ENCODE measurements around the gene GIGYF2.

GIGYF2 gene

DNA sequence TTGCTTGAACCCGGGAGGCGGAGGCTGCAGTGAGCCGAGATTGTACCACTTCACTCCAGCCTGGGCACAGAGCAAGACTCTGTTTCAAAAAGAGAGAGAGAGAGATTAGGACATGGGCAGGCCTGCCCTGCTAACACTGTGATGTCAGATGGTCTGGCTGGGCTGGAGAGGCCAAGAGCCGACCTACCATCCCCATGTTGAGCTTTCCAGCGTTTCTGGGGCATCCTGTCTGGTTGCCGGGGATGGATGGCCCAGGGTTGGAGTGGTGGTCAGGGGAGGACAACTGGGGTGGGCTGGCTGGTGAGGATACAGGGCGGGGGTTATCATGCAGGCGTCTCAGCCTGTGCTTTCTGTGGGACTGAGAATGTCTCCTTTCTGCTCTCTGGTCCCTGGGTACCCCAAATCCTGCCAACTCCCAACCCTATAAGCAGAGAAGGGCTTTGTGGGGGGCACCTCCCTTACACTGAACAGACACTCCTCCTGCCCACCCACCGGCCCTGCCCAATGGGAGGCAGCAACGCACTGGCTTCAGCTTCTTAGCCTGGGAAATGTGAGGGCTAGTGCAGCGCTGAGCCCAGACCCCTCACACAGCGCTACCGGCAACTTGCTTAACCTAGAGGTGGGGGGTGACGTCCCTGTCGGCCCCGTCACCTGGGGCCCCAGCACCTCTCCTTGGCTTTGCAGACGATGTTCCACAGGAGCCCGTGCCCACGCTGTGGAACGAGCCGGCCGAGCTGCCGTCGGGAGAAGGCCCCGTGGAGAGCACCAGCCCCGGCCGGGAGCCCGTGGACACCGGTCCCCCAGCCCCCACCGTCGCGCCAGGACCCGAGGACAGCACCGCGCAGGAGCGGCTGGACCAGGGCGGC, 178.4 kb downstream of the GIGYF2 start:
- Histone ChIP-seq H3K36me3 (ENCODE audit: control insufficient read depth in 1 of 2, insufficient read depth in 2 of 2, low read length in 2 of 2) (no peaks in the 10 kb centered on the region), H3K27me3 (ENCODE audit: low read depth, low read length) (peaks cover 5% of the 10 kb centered on the region), H3K9me3 (ENCODE audit: control insufficient read depth in 1 of 2, low read length in 2 of 2) (no peaks in the 10 kb centered on the region), H3K27ac (ENCODE audit: low read length) (no peak overlapping the region), H3K4me1 (ENCODE audit: control insufficient read depth in 1 of 2, insufficient read depth in 2 of 2, low read length in 2 of 2) (peaks cover 7 to 13% of the 10 kb centered on the region in 2 donors), H3K4me3 (ENCODE audit: low read depth in 1 of 2, low read length in 2 of 2) (peak overlapping the region; percentile 27 to 33)

DNA sequence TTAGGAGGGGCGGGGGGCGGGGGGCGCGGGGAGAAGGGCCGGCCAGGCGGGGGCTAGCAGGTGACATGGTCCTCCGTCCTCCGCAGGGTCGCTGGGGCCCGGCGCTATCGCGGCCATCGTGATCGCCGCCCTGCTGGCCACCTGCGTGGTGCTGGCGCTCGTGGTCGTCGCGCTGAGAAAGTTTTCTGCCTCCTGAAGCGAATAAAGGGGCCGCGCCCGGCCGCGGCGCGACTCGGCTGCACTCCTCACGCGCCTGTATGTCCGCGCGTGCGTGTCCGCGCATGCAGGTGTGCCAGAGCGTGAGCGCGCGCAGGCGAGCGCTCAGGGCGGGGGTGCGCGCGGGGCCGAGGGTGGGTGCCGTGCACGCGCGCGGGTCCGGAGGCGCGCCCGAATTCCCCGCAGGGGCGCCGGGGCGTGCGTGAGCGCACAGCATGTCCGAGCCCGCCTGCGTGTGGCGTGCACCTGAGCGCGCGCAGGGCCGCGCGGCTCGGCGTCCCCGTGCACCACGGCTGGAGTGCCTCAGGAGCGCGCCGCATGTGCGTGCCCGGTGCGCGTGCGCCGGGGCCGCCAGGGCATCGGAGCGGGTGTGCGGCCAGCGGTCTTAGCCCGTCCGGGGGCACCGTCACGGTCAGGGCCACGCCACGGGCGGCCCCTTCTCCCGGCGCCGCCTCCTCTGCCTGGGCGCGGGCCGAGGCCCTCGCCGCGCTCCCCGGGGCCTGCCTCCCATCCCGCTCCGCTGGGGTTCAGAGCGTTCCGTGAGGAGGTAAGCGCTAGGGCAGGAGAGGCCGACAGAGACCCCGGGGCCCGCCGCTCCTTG, 179.2 kb downstream of the GIGYF2 start:
- peaks cover 7 to 13% of the 10 kb centered on the region in 2 donors for H3K4me1 ChIP-seq (ENCODE audit: control insufficient read depth in 1 of 2, insufficient read depth in 2 of 2, low read length in 2 of 2)
- no peaks in the 10 kb centered on the region for H3K36me3 ChIP-seq (ENCODE audit: control insufficient read depth in 1 of 2, insufficient read depth in 2 of 2, low read length in 2 of 2)
- H3K27ac ChIP-seq (ENCODE audit: low read length): no peak overlapping the region
- H3K9me3 ChIP-seq (ENCODE audit: control insufficient read depth in 1 of 2, low read length in 2 of 2): no peaks in the 10 kb centered on the region
- peaks cover 5% of the 10 kb centered on the region for H3K27me3 ChIP-seq (ENCODE audit: low read depth, low read length)
- peak overlapping the region in 1 of 2 donors; percentile 62 for H3K4me3 ChIP-seq (ENCODE audit: low read depth in 1 of 2, low read length in 2 of 2)

DNA sequence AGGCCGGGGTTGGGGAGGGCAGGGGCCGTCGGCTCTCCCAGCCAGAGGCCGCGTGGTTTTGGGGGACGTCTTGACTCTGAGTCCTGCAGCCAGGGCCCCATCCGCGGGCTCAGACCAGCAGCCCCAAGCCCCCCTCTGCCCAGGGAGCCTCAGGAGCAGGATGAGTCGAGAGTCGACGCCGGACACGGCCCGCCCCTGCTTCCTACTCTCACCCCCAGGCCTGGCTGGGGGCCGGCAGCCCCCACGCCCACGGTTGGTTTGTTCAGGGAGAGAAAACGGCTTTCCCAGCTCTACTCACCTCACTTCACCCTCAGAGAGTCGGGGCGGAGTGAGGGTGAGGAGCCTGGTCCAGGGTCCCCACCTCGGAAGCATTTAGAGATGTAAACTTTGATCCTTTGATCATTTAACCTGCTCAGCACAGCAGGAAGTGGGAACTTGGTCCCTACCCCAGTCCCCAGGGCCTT, 179.9 kb downstream of the GIGYF2 start:
- H3K9me3 ChIP-seq (ENCODE audit: control insufficient read depth in 1 of 2, low read length in 2 of 2): no peaks in the 10 kb centered on the region
- no peak overlapping the region for H3K27ac ChIP-seq (ENCODE audit: low read length)
- H3K36me3 ChIP-seq (ENCODE audit: control insufficient read depth in 1 of 2, insufficient read depth in 2 of 2, low read length in 2 of 2): no peaks in the 10 kb centered on the region
- H3K27me3 ChIP-seq (ENCODE audit: low read depth, low read length): peaks cover 5% of the 10 kb centered on the region
- H3K4me1 ChIP-seq (ENCODE audit: control insufficient read depth in 1 of 2, insufficient read depth in 2 of 2, low read length in 2 of 2): peaks cover 7 to 13% of the 10 kb centered on the region in 2 donors
- peak overlapping the region in 1 of 2 donors; percentile 62 for H3K4me3 ChIP-seq (ENCODE audit: low read depth in 1 of 2, low read length in 2 of 2)

DNA sequence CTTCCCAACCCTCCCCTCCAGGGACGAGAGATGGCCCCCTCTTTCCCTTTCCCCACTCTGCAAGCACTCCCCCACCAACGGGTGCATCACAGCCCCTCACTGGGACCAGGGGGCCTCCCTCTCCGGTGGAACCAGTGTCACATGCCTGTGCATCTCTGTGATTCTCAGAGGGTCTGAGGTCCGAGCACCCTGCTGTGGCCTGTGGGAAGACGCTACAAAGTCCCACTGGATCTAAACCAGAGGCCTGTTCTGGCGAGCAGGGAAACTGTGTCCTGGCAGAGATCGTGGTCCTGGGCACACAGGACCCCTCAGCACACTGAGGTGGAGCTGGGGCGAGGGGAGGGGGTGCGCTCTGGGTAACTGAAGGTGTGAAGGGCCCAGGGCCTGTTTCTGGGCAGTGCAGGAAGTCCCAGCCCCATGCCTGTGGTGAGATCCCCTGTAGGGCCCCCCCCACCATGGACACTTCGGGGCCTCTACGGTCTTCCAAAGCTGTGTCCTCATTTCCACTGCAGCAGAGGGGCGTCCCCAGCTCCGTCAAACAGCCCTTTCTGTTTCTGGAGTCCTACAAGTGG, 180.9 kb downstream of the GIGYF2 start:
- Histone ChIP-seq H3K27me3 (ENCODE audit: low read depth, low read length) (peaks cover 5% of the 10 kb centered on the region), H3K4me3 (ENCODE audit: low read depth in 1 of 2, low read length in 2 of 2) (no peak overlapping the region), H3K9me3 (ENCODE audit: control insufficient read depth in 1 of 2, low read length in 2 of 2) (no peaks in the 10 kb centered on the region), H3K36me3 (ENCODE audit: control insufficient read depth in 1 of 2, insufficient read depth in 2 of 2, low read length in 2 of 2) (no peaks in the 10 kb centered on the region), H3K4me1 (ENCODE audit: control insufficient read depth in 1 of 2, insufficient read depth in 2 of 2, low read length in 2 of 2) (peaks cover 7 to 13% of the 10 kb centered on the region in 2 donors), H3K27ac (ENCODE audit: low read length) (no peak overlapping the region)

DNA sequence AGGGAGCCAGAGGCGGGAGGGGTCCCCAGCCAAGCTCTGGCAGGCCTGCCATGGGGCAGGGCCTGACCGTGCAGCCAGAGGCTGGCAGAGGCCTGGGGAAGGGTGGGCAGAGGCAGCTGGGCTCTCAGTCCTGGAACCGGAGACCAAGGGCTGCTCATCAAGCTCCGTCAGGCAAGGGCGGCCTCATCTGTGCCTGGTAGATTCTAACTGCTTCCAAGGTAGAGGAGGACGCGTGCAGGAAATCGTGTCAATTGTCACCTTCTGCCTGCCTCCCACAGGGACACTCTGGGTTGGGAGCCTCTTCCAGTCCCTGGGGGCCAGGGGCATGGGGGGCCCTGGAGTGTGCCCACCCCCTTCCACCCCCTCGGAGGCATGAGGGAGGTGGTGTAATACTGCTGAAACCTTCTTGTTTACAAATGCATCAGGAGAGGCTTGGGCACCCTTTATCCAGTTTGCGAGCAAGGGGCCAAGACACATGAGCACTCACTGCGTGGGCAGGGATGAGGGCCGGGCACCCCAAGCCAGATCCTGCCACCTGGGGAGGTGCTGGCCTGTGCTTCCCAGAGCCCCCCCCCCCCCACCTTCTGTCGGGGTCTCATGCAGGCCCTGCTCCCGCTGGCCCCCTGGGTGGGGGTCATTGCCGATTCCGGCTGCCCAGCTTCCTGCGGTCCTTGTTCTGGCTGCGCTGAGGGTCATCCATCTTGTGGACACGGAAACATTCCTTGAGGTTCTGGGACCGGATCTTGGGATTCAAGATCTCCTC, 181.9 kb downstream of the GIGYF2 start:
- Histone ChIP-seq H3K27ac (ENCODE audit: low read length) (no peak overlapping the region), H3K4me1 (ENCODE audit: control insufficient read depth in 1 of 2, insufficient read depth in 2 of 2, low read length in 2 of 2) (peaks cover 2 to 13% of the 10 kb centered on the region in 2 donors), H3K36me3 (ENCODE audit: control insufficient read depth in 1 of 2, insufficient read depth in 2 of 2, low read length in 2 of 2) (no peaks in the 10 kb centered on the region), H3K9me3 (ENCODE audit: control insufficient read depth in 1 of 2, low read length in 2 of 2) (no peaks in the 10 kb centered on the region), H3K4me3 (ENCODE audit: low read depth in 1 of 2, low read length in 2 of 2) (no peak overlapping the region), H3K27me3 (ENCODE audit: low read depth, low read length) (peaks cover 5% of the 10 kb centered on the region)

DNA sequence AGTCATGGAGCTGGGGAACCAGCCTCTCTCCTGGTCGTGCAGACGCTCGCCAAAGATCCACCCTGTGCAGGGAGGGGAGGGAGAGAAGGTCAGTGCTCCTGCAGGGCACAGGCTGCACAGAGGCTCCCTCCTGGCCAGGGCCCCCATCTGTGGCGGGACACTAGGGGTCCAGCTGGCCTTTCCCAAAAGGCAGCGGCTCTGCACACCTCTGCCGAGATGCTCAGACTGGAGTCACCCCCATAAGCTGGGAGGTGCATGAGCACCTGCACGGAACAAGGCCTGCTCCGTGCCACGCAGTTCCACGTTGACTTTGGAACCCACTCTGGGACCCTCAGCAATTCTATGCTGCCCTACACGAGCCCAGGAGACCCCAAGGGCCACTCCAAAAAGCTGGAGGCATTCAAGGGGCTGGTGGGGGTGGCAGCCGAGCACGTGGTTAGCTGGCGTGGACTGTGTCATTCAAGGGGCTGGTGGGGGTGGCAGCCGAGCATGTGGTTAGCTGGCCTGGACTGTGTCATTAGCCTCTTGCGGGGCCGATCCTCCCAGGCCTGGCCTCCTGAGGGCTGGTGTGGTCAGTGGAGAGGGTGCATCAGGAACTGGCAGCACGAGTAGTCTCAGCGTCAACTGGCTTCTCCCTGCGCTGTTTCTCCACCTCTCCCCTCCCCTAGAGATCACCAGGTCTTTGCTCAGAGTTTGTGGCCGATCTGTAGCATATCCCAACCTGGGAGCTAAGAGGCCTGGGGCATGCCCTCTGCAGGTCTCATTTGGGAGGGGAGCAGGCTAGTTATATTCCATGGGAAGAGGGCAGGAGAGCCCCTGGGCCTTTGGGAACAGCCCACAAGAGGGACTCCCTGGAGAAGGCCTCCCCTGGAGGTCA, 182.7 kb downstream of the GIGYF2 start:
- Histone ChIP-seq H3K27me3 (ENCODE audit: low read depth, low read length) (peaks cover 5% of the 10 kb centered on the region), H3K4me1 (ENCODE audit: control insufficient read depth in 1 of 2, insufficient read depth in 2 of 2, low read length in 2 of 2) (peaks cover 0 to 13% of the 10 kb centered on the region in 2 donors), H3K27ac (ENCODE audit: low read length) (no peak overlapping the region), H3K4me3 (ENCODE audit: low read depth in 1 of 2, low read length in 2 of 2) (no peak overlapping the region), H3K9me3 (ENCODE audit: control insufficient read depth in 1 of 2, low read length in 2 of 2) (no peaks in the 10 kb centered on the region), H3K36me3 (ENCODE audit: control insufficient read depth in 1 of 2, insufficient read depth in 2 of 2, low read length in 2 of 2) (no peaks in the 10 kb centered on the region)

DNA sequence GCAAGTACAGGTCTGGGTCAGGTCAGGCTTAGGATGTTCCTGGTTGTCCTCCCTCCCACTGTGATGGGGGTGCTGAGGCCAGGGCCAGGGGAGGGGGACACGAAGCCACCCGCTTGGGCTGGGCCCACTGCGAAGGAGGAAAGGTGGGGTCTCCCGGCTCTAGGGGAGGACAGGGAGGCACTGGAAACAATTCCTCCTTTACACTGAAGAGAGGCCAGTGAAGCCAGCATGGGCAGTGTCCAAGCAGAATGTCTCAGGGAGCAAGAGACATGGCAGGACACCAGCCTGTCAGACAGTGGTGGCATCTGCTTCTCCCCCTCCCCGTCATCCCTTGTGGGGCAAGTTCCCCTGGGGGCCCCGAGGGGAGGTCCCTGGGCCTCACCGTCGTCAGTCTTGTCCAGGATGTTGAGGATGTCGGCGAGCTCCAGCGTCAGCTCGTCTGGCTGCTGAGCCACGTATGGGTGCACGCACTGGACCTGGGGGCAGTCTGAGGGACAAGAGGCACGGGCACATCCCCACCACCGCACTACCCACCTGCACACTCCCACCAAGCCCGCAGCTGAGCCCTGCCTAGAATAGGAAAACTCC, 183.7 kb downstream of the GIGYF2 start:
- Histone ChIP-seq H3K27me3 (ENCODE audit: low read depth, low read length) (no peaks in the 10 kb centered on the region), H3K27ac (ENCODE audit: low read length) (no peak overlapping the region), H3K36me3 (ENCODE audit: control insufficient read depth in 1 of 2, insufficient read depth in 2 of 2, low read length in 2 of 2) (no peaks in the 10 kb centered on the region), H3K4me1 (ENCODE audit: control insufficient read depth in 1 of 2, insufficient read depth in 2 of 2, low read length in 2 of 2) (peaks cover 0 to 9% of the 10 kb centered on the region in 2 donors), H3K9me3 (ENCODE audit: control insufficient read depth in 1 of 2, low read length in 2 of 2) (no peaks in the 10 kb centered on the region), H3K4me3 (ENCODE audit: low read depth in 1 of 2, low read length in 2 of 2) (no peak overlapping the region)

DNA sequence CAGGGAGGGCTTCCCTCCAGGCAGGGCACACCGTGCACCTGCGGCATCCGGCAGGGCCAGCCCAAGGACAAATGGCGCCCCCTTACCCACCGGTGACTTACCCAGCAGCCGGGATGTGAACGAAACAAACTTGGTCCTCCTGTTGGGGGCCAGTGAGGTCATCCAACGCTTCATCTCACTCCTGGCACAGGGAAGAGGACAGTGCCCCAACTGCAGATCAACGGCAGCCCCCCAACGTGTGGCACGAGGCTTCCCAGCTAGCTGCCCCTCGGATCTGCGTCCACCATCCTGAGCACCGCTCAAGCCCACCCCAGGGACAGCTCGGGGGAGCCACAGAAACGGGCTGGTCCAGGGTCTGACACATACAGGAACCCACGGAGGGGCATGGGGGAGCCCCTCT, 185.0 kb downstream of the GIGYF2 start:
- H3K9me3 ChIP-seq (ENCODE audit: control insufficient read depth in 1 of 2, low read length in 2 of 2): no peaks in the 10 kb centered on the region
- no peak overlapping the region for H3K4me3 ChIP-seq (ENCODE audit: low read depth in 1 of 2, low read length in 2 of 2)
- H3K27ac ChIP-seq (ENCODE audit: low read length): no peak overlapping the region
- H3K36me3 ChIP-seq (ENCODE audit: control insufficient read depth in 1 of 2, insufficient read depth in 2 of 2, low read length in 2 of 2): no peaks in the 10 kb centered on the region
- H3K27me3 ChIP-seq (ENCODE audit: low read depth, low read length): no peaks in the 10 kb centered on the region
- H3K4me1 ChIP-seq (ENCODE audit: control insufficient read depth in 1 of 2, insufficient read depth in 2 of 2, low read length in 2 of 2): peaks cover 0 to under 1% of the 10 kb centered on the region in 2 donors

DNA sequence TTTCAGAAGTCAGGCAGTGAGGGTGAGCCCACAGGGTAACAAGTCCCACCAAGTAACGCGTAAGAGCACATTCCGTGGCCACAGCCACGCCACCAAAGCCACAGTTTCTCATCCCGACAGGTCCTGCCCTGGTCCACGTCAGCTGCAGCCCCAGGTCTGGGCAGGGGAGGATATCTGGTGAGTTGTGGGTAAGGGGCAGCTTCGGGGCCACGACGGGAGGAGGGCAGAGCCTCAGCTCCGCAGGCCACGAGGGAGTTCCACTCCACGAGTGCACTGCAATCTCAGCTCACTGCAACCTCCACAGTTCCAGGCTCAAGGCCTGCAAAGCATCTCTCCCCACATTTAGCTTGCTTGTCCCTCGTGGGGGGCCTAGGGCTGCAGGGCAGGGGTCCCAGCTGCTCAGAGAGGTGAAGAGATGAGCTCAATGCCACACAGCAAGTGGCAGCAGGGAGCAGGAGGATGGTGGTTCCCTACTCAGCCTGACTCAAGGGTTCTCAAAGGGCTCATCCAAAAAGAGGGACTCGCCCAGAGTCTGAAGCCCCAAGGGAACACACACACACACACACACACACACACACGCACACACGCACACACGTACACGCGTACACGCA, 185.5 kb downstream of the GIGYF2 start:
- Histone ChIP-seq H3K9me3 (ENCODE audit: control insufficient read depth in 1 of 2, low read length in 2 of 2) (no peaks in the 10 kb centered on the region), H3K36me3 (ENCODE audit: control insufficient read depth in 1 of 2, insufficient read depth in 2 of 2, low read length in 2 of 2) (no peaks in the 10 kb centered on the region), H3K4me1 (ENCODE audit: control insufficient read depth in 1 of 2, insufficient read depth in 2 of 2, low read length in 2 of 2) (no peaks in the 10 kb centered on the region), H3K4me3 (ENCODE audit: low read depth in 1 of 2, low read length in 2 of 2) (no peak overlapping the region), H3K27me3 (ENCODE audit: low read depth, low read length) (no peaks in the 10 kb centered on the region), H3K27ac (ENCODE audit: low read length) (no peak overlapping the region)

All from muscle layer of duodenum (tissue), 2 donors.